ENCODE results near the gene FGF7. TPM values are rescaled to one million over a fixed set of nuclear protein-coding genes. Genes with fewer than 3 reads are reported as not detected.
"Not testable (repeated sequence)": the region's sequence is repeated elsewhere in the genome, so short reads cannot be mapped to it uniquely, and the experiment has no call there.

Gene FGF7
- total and polyA plus RNA-seq, 11 donors: 7.7 to 40.8 (median 24.5) TPM

DNA sequence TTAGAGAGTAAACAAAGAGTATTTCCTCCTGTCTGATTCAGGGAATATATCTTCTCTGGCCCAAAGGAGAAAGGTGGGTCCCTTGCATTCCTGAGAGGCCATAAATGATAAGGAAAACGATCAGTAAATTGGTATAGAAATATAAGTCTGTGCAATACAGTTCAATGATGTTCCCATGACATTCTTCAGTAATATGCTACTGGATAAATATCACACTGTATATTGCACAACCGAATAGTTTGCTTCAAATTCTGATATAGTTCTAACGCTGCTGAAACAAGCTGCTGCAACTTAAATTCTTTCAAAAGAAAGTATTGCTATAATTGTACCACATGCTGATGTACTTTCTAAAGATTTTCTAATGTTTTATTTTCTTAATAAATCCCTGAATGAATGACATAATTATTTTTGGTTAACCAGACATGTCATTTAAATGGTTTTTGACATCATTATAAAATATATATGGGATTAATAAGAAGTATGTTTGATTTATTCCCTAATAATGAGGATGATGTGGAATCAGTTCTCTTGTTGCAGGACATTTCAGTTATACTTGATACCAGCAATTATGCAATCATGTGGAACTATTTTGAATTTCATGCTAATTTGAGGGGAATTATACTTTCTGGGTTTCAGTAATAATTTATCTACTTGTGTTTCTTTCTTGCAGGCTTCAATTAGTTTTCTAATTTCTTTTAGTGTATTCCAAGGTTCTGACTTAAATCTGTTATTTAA is 44.9 kb downstream of the FGF7 start:
- WGBS, 4 donors: 56 to 73% (median 67%) methylated on average over 3 of the region's 3 CpGs
- peaks cover 0 to 25% (median 3%) of the 10 kb centered on the region in 12 donors for H3K4me1 ChIP-seq
- ATAC-seq: no peak
- no peaks in the 10 kb centered on the region for H3K27me3 ChIP-seq
- intact Hi-C loops (cut with DNase I): no loop called here
- TF ChIP-seq, protein P1, sequence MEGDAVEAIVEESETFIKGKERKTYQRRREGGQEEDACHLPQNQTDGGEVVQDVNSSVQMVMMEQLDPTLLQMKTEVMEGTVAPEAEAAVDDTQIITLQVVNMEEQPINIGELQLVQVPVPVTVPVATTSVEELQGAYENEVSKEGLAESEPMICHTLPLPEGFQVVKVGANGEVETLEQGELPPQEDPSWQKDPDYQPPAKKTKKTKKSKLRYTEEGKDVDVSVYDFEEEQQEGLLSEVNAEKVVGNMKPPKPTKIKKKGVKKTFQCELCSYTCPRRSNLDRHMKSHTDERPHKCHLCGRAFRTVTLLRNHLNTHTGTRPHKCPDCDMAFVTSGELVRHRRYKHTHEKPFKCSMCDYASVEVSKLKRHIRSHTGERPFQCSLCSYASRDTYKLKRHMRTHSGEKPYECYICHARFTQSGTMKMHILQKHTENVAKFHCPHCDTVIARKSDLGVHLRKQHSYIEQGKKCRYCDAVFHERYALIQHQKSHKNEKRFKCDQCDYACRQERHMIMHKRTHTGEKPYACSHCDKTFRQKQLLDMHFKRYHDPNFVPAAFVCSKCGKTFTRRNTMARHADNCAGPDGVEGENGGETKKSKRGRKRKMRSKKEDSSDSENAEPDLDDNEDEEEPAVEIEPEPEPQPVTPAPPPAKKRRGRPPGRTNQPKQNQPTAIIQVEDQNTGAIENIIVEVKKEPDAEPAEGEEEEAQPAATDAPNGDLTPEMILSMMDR (IDR thresholded peaks at IDR 0.05): no peak
- no peak for TF ChIP-seq POLR2A (IDR thresholded peaks at IDR 0.05)
- H3K4me3 ChIP-seq: no peak overlapping the region
- peak overlapping the region in 1 of 12 donors; percentile 53 for H3K27ac ChIP-seq
- DNase-seq: no peak
- no peaks in the 10 kb centered on the region for H3K36me3 ChIP-seq
- H3K9me3 ChIP-seq: no peaks in the 10 kb centered on the region

DNA sequence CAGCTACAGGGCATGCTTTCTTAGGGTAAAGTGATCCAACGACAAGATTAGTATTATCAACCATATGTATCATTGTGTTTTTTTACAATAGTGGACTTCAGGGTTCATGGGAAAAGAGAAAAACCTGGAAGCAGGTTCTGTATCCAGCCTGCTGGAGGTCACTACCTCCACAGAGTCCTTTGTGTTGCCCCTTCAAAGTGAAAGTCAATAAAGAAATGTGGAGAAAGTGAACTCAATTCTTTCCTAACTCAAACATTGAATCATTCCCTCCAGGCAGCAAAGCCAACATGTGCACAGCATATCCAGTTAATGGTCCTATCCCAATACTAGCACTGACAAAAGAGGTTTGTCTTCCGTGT is 45.4 kb downstream of the FGF7 start:
- no peak for DNase-seq
- ATAC-seq: peak in 1 of 4 donors; percentile 68
- Histone ChIP-seq H3K4me3 (peak overlapping the region in 1 of 12 donors; percentile 1), H3K27ac (no peak overlapping the region), H3K36me3 (no peaks in the 10 kb centered on the region), H3K9me3 (no peaks in the 10 kb centered on the region), H3K27me3 (no peaks in the 10 kb centered on the region), H3K4me1 (peaks cover 0 to 20% (median 3%) of the 10 kb centered on the region in 12 donors)
- TF ChIP-seq, protein P1 (IDR thresholded peaks at IDR 0.05): no peak
- no peak for TF ChIP-seq POLR2A (IDR thresholded peaks at IDR 0.05)
- intact Hi-C loops (cut with DNase I): no loop called here
- 46 to 63% (median 58%) methylated on average over 2 of the region's 2 CpGs for WGBS, 4 donors

DNA sequence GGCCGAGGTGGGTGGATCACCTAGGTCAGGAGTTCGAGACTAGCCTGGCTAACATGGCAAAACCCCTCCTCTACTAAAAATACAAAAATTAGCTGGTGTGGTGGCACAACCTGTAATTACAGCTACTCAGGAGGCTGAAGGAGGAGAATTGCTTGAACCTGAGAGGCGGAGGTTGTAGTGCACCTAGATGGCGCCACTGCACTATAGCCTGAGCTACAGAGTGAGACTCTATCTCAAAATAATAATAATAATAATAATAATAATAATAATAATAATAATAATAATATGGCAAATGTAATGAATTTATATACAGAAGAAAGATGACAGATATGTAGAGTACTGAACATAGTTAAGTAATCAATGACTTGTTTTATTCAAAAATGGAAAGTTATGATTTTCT is 48.2 kb downstream of the FGF7 start:
- DNase-seq; H3K4me3 ChIP-seq; H3K9me3 ChIP-seq; ATAC-seq; H3K36me3 ChIP-seq; intact Hi-C loops (cut with DNase I); H3K27me3 ChIP-seq: not testable (repeated sequence)
- H3K27ac ChIP-seq: peak overlapping the region in 1 of 12 donors; percentile 42
- 75 to 82% (median 78%) methylated on average over 4 of the region's 4 CpGs for WGBS, 4 donors
- TF ChIP-seq, protein P1 (IDR thresholded peaks at IDR 0.05): peak in 8 of 12 donors; percentile 6 to 49 (median 22)
- H3K4me1 ChIP-seq: peaks cover 0 to 20% (median under 1%) of the 10 kb centered on the region in 12 donors

DNA sequence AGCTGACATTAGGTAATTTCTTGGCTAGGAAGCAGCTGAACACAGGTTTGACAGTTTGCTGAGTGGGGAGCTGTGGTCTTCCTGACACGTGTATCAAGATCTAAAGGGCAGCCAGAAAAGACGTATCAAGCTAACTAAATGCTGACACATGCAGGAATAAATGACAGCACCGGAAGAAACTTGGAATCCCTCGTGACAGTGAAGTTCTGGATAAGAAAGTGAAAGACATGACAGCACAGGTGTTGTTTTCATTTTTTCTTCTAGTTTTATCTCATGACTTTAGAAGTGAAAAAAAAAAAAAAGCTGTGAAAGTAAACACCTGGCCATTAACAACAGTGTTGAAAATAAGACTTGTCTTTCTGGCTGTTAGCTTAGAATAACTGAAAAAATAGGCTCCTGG is 48.7 kb downstream of the FGF7 start:
- H3K4me1 ChIP-seq: peaks cover 0 to 20% (median 0%) of the 10 kb centered on the region in 12 donors
- intact Hi-C loops (cut with DNase I): no loop called here
- no peak overlapping the region for H3K4me3 ChIP-seq
- WGBS, 4 donors: 23 to 28% (median 26%) methylated on average over 4 of the region's 4 CpGs
- no peaks in the 10 kb centered on the region for H3K36me3 ChIP-seq
- DNase-seq: no peak
- H3K27ac ChIP-seq: peak overlapping the region in 1 of 12 donors; percentile 42
- no peaks in the 10 kb centered on the region for H3K9me3 ChIP-seq
- TF ChIP-seq POLR2A (IDR thresholded peaks at IDR 0.05): no peak
- TF ChIP-seq, protein P1 (IDR thresholded peaks at IDR 0.05): no peak
- no peaks in the 10 kb centered on the region for H3K27me3 ChIP-seq
- ATAC-seq: no peak
